OCI-LY1 (cell line): ENCODE measurements around the gene TMEM132A.

ENCODE experiments used
- EZH2 ChIP-seq: fragments of 200-600 bp; sonication (generic), shearing (Covaris generic); IDR thresholded peaks from 2 replicates; pipeline ENCODE4 v1.8.0; 2017; ENCODE audit warnings: borderline replicate concordance, mixed run types, mild to moderate bottlenecking, antibody characterized with exemption, low read length, moderate library complexity, mixed read lengths
- TF ChIP-seq, protein P1 (sequence below): fragments of 200-600 bp; sonication (generic), shearing (Covaris generic); IDR thresholded peaks from 2 replicates; pipeline ENCODE4 v1.5.1; 2017; ENCODE audit warnings: mild to moderate bottlenecking, antibody characterized with exemption, low read length, moderate library complexity, mixed read lengths

- TF ChIP-seq, protein P1, sequence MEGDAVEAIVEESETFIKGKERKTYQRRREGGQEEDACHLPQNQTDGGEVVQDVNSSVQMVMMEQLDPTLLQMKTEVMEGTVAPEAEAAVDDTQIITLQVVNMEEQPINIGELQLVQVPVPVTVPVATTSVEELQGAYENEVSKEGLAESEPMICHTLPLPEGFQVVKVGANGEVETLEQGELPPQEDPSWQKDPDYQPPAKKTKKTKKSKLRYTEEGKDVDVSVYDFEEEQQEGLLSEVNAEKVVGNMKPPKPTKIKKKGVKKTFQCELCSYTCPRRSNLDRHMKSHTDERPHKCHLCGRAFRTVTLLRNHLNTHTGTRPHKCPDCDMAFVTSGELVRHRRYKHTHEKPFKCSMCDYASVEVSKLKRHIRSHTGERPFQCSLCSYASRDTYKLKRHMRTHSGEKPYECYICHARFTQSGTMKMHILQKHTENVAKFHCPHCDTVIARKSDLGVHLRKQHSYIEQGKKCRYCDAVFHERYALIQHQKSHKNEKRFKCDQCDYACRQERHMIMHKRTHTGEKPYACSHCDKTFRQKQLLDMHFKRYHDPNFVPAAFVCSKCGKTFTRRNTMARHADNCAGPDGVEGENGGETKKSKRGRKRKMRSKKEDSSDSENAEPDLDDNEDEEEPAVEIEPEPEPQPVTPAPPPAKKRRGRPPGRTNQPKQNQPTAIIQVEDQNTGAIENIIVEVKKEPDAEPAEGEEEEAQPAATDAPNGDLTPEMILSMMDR, result no peak
- no peak for TF ChIP-seq EZH2
Observed at GRCh38 chr11:60918251-60918938, 5.9 kb upstream of the TMEM132A start.
